Astrocyte (in vitro differentiated cells and primary cell): ENCODE measurements around the gene PTPN14. TPM values are rescaled to one million over a fixed set of nuclear protein-coding genes. Genes with fewer than 3 reads are reported as not detected.
A peak's percentile ranks its signal among the peaks of the same experiment; 100 is the strongest.

ENCODE experiments used
- DNase-seq: peaks from one replicate; pipeline ENCODE4 v3.0.0-alpha.2; 2010; ENCODE audit warnings: low read depth
- FAIRE-seq: peaks from 2 replicates; lab custom pipeline; 2011; peaks lifted over from hg19 to GRCh38; lab: Jason Lieb, UNC
- H2AFZ ChIP-seq: 2 replicates; pipeline ENCODE4 v1.6.0; 2012; ENCODE audit warnings: low read depth, low read length, inconsistent platforms
- H3K27ac ChIP-seq: 2 replicates; pipeline ENCODE4 v1.5.1; 2011; ENCODE audit warnings: low read depth, low read length, inconsistent platforms
- H3K27me3 ChIP-seq: 2 replicates; pipeline ENCODE4 v1.6.0; 2011; ENCODE audit warnings: low read length, inconsistent platforms; ENCODE audit not compliant: insufficient read depth
- H3K36me3 ChIP-seq: 2 replicates; pipeline ENCODE4 v1.5.1; 2011; ENCODE audit warnings: low read length, inconsistent platforms; ENCODE audit not compliant: insufficient read depth
- H3K4me1 ChIP-seq: 2 replicates; pipeline ENCODE4 v1.5.1; 2011; ENCODE audit warnings: low read length, inconsistent platforms; ENCODE audit not compliant: insufficient read depth
- H3K4me2 ChIP-seq: 2 replicates; pipeline ENCODE4 v1.6.0; 2012; ENCODE audit warnings: low read length, inconsistent platforms
- H3K4me3 ChIP-seq: 2 replicates; pipeline ENCODE4 v1.5.1; 2011; ENCODE audit warnings: low read depth, mild to moderate bottlenecking, low read length, inconsistent platforms; ENCODE audit not compliant: insufficient read depth
- H3K79me2 ChIP-seq: 2 replicates; pipeline ENCODE4 v1.6.0; 2012; ENCODE audit warnings: mild to moderate bottlenecking, low read length, inconsistent platforms; ENCODE audit not compliant: insufficient read depth
- H3K9ac ChIP-seq: 2 replicates; pipeline ENCODE4 v1.6.0; 2012; ENCODE audit warnings: mild to moderate bottlenecking, low read length, inconsistent platforms
- H3K9me3 ChIP-seq: 2 replicates; pipeline ENCODE4 v1.5.1; 2012; ENCODE audit warnings: low read depth, mild to moderate bottlenecking, low read length, inconsistent platforms; ENCODE audit not compliant: insufficient read depth
- H4K20me1 ChIP-seq: 2 replicates; pipeline ENCODE4 v1.6.0; 2012; ENCODE audit warnings: low read length, inconsistent platforms; ENCODE audit not compliant: insufficient read depth
- H3K27ac Mint-ChIP-seq: one replicate; pipeline ENCODE4 v1.8.0; 2021; ENCODE audit warnings: mild to moderate bottlenecking, mixed read lengths; ENCODE audit not compliant: unreplicated experiment
- H3K27me3 Mint-ChIP-seq: one replicate; pipeline ENCODE4 v1.8.0; 2021; ENCODE audit warnings: low read depth, mixed read lengths; ENCODE audit not compliant: unreplicated experiment
- H3K36me3 Mint-ChIP-seq: one replicate; pipeline ENCODE4 v1.8.0; 2021; ENCODE audit warnings: low read depth, mixed read lengths; ENCODE audit not compliant: unreplicated experiment
- H3K4me1 Mint-ChIP-seq: one replicate; pipeline ENCODE4 v1.8.0; 2021; ENCODE audit warnings: low read depth, mixed read lengths; ENCODE audit not compliant: unreplicated experiment
- H3K4me3 Mint-ChIP-seq: one replicate; pipeline ENCODE4 v1.8.0; 2021; ENCODE audit warnings: mild to moderate bottlenecking, moderate library complexity, mixed read lengths; ENCODE audit not compliant: unreplicated experiment
- H3K9me3 Mint-ChIP-seq: one replicate; pipeline ENCODE4 v1.8.0; 2021; ENCODE audit warnings: mild to moderate bottlenecking, mixed read lengths; ENCODE audit not compliant: unreplicated experiment
- CTCF ChIP-seq: IDR thresholded peaks from 2 replicates; pipeline ENCODE4 v1.5.1; 2011; ENCODE audit warnings: low read depth, mild to moderate bottlenecking, inconsistent platforms, low read length, moderate library complexity; ENCODE audit not compliant: insufficient read depth
- EZH2 ChIP-seq: IDR thresholded peaks from 2 replicates; pipeline ENCODE4 v1.6.1; 2012; ENCODE audit warnings: mild to moderate bottlenecking, low read length, inconsistent platforms; ENCODE audit not compliant: insufficient read depth
- total RNA-seq: library from RNA; stranded (reverse); gene quantifications from 2 replicates; pipeline ENCODE4 v1.2.1, GENCODE V29; 2021

PTPN14 gene
- total RNA-seq, 1 donor from 2014 or later = 177 TPM

GRCh38 chr1:214451596-214451995, 99.8 kb downstream of the PTPN14 start:
- no peak for FAIRE-seq
- H3K79me2 ChIP-seq = peaks cover 77% of the 10 kb centered on the region
- no peaks in the 10 kb centered on the region for H3K36me3 ChIP-seq
- Mint-ChIP-seq H3K27ac (no peak overlapping the region), H3K36me3 (peaks cover 12% of the 10 kb centered on the region), H3K27me3 (no peaks in the 10 kb centered on the region), H3K9me3 (no peaks in the 10 kb centered on the region), H3K4me1 (peaks cover 77% of the 10 kb centered on the region), H3K4me3 (no peak overlapping the region)
- H3K9ac ChIP-seq = no peak overlapping the region
- H3K27me3 ChIP-seq = no peaks in the 10 kb centered on the region
- no peaks in the 10 kb centered on the region for H4K20me1 ChIP-seq
- TF ChIP-seq CTCF = no peak
- TF ChIP-seq EZH2 = no peak
- no peak overlapping the region for H3K27ac ChIP-seq
- peak overlapping the region; percentile 37 for H3K4me2 ChIP-seq
- no peaks in the 10 kb centered on the region for H3K9me3 ChIP-seq
- H2AFZ ChIP-seq = no peak overlapping the region
- H3K4me3 ChIP-seq = no peak overlapping the region
- peak; percentile 72 for DNase-seq
- H3K4me1 ChIP-seq = peaks cover 69% of the 10 kb centered on the region

GRCh38 chr1:214449371-214449770, 102.0 kb downstream of the PTPN14 start:
- FAIRE-seq (no peak), DNase-seq (no peak)
- Histone ChIP-seq H3K9ac (no peak overlapping the region), H3K27me3 (no peaks in the 10 kb centered on the region), H4K20me1 (no peaks in the 10 kb centered on the region), H3K79me2 (peaks cover 60% of the 10 kb centered on the region), H3K4me1 (peaks cover 69% of the 10 kb centered on the region), H3K4me3 (no peak overlapping the region), H3K27ac (no peak overlapping the region), H2AFZ (no peak overlapping the region), H3K36me3 (no peaks in the 10 kb centered on the region), H3K9me3 (no peaks in the 10 kb centered on the region), H3K4me2 (no peak overlapping the region)
- TF ChIP-seq CTCF (no peak), EZH2 (no peak)
- H3K27me3 Mint-ChIP-seq = no peaks in the 10 kb centered on the region
- no peak overlapping the region for H3K4me3 Mint-ChIP-seq
- peak overlapping the region; percentile 67 for H3K27ac Mint-ChIP-seq
- H3K4me1 Mint-ChIP-seq = peaks cover 76% of the 10 kb centered on the region
- peaks cover 11% of the 10 kb centered on the region for H3K36me3 Mint-ChIP-seq
- no peaks in the 10 kb centered on the region for H3K9me3 Mint-ChIP-seq

GRCh38 chr1:214448536-214448935, 102.9 kb downstream of the PTPN14 start:
- H3K79me2 ChIP-seq = peaks cover 60% of the 10 kb centered on the region

More at GRCh38 chr1:214448536-214448935, 102.9 kb downstream of the PTPN14 start:
- peaks cover under 1% of the 10 kb centered on the region for H3K36me3 ChIP-seq
- H3K9ac ChIP-seq = no peak overlapping the region
- H3K4me2 ChIP-seq = no peak overlapping the region
- no peak overlapping the region for H3K4me3 ChIP-seq
- FAIRE-seq (no peak), DNase-seq (no peak)
- H3K9me3 ChIP-seq = no peaks in the 10 kb centered on the region
- no peaks in the 10 kb centered on the region for H3K27me3 ChIP-seq
- peak overlapping the region; percentile 61 for H3K4me3 Mint-ChIP-seq
- H3K27me3 Mint-ChIP-seq = no peaks in the 10 kb centered on the region
- H3K36me3 Mint-ChIP-seq = peaks cover 10% of the 10 kb centered on the region
- H3K4me1 ChIP-seq = peaks cover 69% of the 10 kb centered on the region
- peak overlapping the region; percentile 96 for H3K27ac Mint-ChIP-seq
- no peak overlapping the region for H2AFZ ChIP-seq
- H4K20me1 ChIP-seq = no peaks in the 10 kb centered on the region
- peaks cover 80% of the 10 kb centered on the region for H3K4me1 Mint-ChIP-seq
- no peaks in the 10 kb centered on the region for H3K9me3 Mint-ChIP-seq
- TF ChIP-seq EZH2 (no peak), CTCF (no peak)
- peak overlapping the region; percentile 97 for H3K27ac ChIP-seq
